Skeletal muscle cell (primary cell): ENCODE measurements around the gene GOLGA6A.
"Not testable (repeated sequence)": the region's sequence is repeated elsewhere in the genome, so short reads cannot be mapped to it uniquely, and the experiment has no call there.

Source experiments
- DNase-seq: peaks from one replicate; pipeline ENCODE4 v3.0.0-alpha.2; 2010; ENCODE audit warnings: low read depth
- H3K4me3 ChIP-seq: 2 replicates; pipeline ENCODE4 v1.5.1; 2011; ENCODE audit warnings: low read depth, mild to moderate bottlenecking, control low read depth, low read length, moderate library complexity

The GOLGA6A gene, protein sequence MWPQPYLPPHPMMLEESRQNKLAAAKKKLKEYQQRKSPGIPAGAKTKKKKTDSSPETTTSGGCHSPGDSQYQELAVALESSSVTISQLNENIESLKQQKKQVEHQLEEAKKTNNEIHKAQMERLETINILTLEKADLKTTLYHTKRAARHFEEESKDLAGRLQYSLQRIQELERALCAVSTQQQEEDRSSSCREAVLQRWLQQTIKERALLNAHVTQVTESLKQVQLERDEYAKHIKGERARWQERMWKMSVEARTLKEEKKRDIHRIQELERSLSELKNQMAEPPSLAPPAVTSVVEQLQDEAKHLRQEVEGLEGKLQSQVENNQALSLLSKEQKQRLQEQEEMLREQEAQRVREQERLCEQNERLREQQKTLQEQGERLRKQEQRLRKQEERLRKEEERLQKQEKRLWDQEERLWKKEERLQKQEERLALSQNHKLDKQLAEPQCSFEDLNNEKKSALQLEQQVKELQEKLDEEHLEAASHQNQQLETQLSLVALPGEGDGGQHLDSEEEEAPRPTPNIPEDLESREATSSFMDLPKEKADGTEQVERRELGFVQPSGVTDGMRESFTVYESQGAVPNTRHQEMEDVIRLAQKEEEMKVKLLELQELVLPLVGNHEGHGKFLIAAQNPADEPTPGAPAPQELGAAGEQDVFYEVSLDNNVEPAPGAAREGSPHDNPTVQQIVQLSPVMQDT

GRCh38 chr15:74082450-74082849 is at the start of gene GOLGA6A:
Gene GOLGA6A, minus strand, starts transcription at chr15:74082550. Its CDS starts 41 bp downstream, at chr15:74082509.
- DNase-seq, H3K4me3 ChIP-seq: not testable (repeated sequence)

DNA sequence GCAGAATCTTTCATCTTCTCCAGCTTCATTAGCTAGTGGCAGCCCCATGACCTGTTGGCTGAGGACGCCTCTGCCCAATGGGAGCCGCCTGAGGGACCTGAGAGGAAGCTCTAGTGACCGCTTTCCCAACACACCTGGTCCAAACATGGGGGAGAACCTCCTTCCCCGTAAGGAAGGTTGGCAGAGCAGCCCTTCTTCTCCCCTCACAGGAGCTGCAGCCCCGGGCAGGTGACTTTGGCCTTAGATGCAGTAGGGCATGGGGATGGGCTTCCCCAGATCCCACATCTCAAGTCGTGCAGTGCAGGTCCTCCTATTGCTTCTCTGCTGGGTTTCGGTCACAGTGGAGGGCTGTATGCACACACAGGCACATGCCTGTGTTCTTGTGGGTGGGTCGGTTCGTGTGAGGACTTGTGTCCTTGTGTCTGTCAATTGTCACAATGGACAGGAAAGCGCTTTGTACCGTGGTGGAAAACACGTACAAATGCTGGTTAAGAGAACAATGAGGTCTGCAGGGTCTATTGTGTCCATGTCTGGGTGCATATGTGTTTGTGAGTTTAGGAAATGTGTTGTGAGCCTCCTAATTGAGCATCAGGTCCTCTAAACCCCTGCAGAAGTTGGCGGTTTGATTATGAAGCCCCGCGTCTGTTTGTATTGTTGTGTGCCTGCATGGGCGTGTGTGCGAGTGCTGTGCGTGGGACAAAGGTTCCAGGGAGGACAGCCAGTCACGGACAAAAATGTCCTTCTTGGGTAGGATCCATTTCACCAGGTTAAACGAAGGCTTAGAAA is 49.5 kb upstream of the GOLGA6A start:
- H3K4me3 ChIP-seq, result no peak overlapping the region
- no peak for DNase-seq

- H3K4me3 ChIP-seq, result no peak overlapping the region
- DNase-seq, result no peak
Observed at GRCh38 chr15:74130849-74131627, 48.7 kb upstream of the GOLGA6A start.

- no peak for DNase-seq
Observed at GRCh38 chr15:74130155-74130848, 48.0 kb upstream of the GOLGA6A start, which contains the start of gene ISLR2. Gene ISLR2, plus strand, starts transcription at chr15:74130586. Its CDS starts 2,169 bp downstream, at chr15:74132755.

GRCh38 chr15:74129586-74130154 is 47.3 kb upstream of the GOLGA6A start:
- no peak for DNase-seq

More at GRCh38 chr15:74130155-74130848, 48.0 kb upstream of the GOLGA6A start, which contains the start of gene ISLR2:
- H3K4me3 ChIP-seq, result no peak within 1 kb of the TSS

DNA sequence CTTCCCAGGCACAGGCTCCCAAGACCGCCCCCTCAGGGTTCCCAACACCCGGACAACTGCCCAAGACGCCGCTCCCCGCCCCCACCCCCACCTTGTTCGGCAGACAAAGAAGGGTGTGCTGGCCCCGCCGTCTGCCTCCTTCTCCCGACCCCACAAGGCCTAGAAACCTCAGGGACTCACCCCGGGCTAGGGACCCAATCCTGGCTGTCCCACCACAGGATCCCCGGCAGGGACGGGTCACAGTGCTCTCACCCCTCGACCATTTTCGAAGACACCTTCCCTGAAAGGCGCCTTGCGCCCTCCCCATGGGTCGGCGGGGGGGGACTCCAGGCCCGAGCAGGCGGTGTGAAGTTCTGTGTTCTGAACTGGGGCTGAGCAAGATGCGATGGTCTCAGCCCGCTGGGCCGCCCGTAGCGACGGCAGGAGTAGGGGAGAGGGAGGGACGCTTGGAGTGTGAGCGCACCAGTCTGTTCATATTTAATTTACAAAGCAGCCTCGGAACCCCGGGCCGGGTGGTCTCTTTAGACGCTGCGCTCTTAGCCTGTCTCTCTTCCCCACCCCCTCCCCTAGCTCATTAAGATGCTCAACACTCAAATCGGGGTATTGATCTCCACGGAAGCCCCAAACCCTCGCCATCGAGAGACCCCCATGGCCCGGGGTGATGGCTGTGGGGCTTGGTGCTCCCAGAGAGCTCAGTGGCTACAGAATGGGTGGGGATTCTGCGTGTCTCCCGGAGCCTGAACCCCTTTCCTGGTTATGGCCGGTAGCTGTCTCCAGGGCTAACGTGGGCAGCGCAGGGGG is 46.6 kb upstream of the GOLGA6A start:
- DNase-seq, result no peak
- no peak overlapping the region for H3K4me3 ChIP-seq

More at GRCh38 chr15:74129586-74130154, 47.3 kb upstream of the GOLGA6A start:
- no peak overlapping the region for H3K4me3 ChIP-seq

- peak overlapping the region; percentile 48 for H3K4me3 ChIP-seq
Observed at GRCh38 chr15:74127954-74128784, 45.8 kb upstream of the GOLGA6A start.

DNA sequence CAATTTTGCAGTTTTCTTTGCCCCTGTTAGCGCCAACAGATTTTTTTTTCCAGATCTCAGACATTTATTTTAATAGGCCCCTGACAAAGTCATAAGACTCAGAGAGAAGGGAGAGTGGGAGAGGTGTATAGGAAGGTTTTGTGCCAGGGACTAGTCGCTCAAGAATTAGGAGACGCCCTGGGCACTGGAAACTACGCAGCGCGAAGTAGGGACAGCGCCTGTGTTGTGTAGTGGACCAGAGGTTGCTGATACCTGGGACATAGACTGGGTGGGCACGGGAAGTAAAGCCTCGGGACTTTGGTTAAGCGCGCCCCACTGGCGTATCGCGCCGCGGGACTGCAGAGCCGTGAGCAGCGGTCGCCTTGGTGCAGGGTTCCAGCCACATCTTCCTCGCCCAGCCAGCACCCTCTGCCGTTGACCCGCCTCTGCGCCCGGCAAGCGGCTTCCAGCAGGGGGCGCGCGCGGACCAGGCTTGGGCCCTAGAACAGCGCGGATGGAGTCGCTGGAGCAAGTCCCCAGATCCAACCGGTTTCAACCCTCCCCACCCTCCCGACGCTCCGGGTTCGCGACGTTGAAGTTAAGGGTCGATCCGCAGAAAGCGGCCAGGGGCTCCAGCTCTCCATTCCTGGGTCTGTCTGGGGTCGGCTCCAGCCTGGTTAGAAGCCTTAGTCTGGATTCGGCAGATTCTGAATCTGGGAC is 45.1 kb upstream of the GOLGA6A start:
- peak; percentile 45 for DNase-seq
- peak overlapping the region; percentile 48 for H3K4me3 ChIP-seq

More at GRCh38 chr15:74127954-74128784, 45.8 kb upstream of the GOLGA6A start:
- DNase-seq, result no peak

GRCh38 chr15:74124759-74125158 is 42.4 kb upstream of the GOLGA6A start:
- DNase-seq, result no peak
- H3K4me3 ChIP-seq, result no peak overlapping the region

GRCh38 chr15:74124196-74124595 is 41.8 kb upstream of the GOLGA6A start:
- no peak overlapping the region for H3K4me3 ChIP-seq
- no peak for DNase-seq

DNA sequence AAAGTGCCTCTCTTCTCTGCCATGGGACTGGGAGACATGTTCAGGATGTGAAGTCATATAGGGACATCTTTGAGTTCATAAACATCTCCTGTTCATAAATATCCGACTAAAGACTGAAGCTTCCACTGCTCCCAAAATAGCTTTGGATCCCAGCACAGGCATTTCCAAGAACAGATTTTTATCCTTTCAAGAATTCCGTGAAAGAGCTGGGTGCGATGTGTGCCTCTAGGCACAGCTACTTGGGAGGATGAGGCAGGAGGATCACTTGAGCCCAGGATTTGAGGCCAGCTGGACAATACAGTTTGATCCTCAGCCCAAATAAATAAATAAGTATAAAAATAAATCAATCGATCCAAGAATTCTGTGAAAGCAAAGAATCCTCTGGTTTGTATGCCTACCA is 41.3 kb upstream of the GOLGA6A start:
- no peak for DNase-seq
- H3K4me3 ChIP-seq, result no peak overlapping the region

DNA sequence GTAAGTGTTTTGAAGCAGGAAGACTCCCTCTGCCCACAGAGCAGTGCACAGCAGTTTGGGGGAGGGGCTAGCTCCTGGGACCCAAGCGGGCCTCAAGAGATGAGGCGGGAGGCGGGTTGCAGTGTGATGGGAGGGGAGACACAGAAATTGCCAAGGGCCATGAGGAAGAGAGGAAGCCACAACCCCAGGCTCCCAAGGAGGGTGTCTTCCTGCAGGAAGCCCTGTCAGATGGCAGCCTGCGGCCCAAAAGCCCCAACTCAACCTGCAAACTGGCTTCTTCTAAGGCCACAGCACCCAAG is 40.7 kb upstream of the GOLGA6A start:
- no peak overlapping the region for H3K4me3 ChIP-seq
- DNase-seq, result no peak

DNA sequence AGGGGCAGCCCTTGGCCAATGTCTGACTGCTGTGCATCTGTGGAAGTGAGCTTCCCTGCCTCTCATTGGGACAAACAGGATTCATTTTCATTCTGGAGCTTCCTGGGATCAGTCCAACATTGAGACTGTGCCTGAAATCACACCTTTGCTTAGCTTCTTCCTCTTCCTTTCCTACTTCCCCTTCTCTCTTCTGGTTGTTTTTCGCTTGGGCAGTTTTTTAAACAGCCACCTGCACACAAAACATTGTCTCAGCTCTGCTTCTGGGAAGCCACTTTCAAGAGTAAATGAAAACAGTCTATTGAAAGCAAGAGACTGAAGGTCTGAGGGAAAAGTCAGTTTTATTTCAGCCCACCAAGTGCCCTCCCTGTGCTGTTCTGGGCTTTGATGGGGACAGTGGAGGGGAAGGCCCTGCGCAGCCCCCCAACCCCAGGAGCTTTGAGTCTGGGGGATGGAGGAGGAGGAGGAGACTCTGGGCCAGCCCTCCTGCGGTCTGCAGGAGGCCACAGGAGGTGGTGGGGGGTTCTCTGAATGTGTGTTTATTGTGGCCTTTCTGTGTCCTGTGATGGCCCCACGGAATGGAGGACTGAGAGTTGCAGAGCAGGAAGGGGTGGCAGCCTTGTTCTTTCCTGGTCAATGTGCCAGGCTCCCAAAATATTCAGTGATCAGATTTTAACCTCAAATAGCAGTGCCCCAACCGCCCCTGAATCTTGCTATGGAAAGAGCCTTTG is 40.2 kb upstream of the GOLGA6A start:
- H3K4me3 ChIP-seq, result no peak overlapping the region
- no peak for DNase-seq

GRCh38 chr15:74121858-74122257 is 39.5 kb upstream of the GOLGA6A start:
- H3K4me3 ChIP-seq, result no peak overlapping the region
- no peak for DNase-seq

GRCh38 chr15:74121039-74121438 is 38.7 kb upstream of the GOLGA6A start:
- H3K4me3 ChIP-seq, result no peak overlapping the region
- no peak for DNase-seq

DNA sequence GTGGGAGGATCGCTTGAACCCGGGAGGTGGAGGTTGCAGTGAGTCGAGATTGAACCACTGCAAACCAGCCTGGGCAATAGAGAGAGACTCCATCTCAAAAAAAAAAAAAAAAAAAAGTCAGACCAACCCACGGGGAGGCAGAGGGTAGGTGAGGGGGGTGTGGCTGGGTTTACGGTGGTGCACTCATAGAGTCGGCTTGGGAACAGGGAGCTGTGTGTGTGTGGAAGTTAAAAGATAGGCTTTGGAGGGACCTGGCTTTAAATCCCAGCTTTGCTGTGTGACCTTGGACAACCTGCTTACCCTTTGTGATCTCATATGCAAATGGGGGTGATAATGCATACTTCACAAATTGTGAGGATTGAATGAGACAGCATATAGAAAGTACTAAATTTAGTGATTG is 38.1 kb upstream of the GOLGA6A start:
- DNase-seq, result no peak

More for the DNA sequence above, 38.1 kb upstream of the GOLGA6A start:
- H3K4me3 ChIP-seq, result no peak overlapping the region
